Liver (tissue), 3 donors: ENCODE measurements around the gene SETX.

Experiments used
- EGR1 ChIP-seq, 2 donors: IDR thresholded peaks; 2 replicates each; pipeline ENCODE4 v1.6.1; 2016 to 2018; ENCODE audit warnings: antibody characterized with exemption in 2 of 2, low read depth in 2 of 2
- GABPA ChIP-seq, 2 donors: IDR thresholded peaks in 1 of 2; conservative IDR thresholded peaks in 1 of 2; 2 replicates each; pipeline ENCODE4 v1.6.1; 2016; ENCODE audit warnings: antibody characterized with exemption in 2 of 2, mild to moderate bottlenecking in 1 of 2, moderate library complexity in 1 of 2
- HNF4G ChIP-seq: IDR thresholded peaks from 2 replicates; pipeline ENCODE4 v1.6.1; 2016; ENCODE audit warnings: antibody characterized with exemption
- NR2F2 ChIP-seq: IDR thresholded peaks from 2 replicates; pipeline ENCODE4 v1.6.1; 2016; ENCODE audit warnings: antibody characterized with exemption
- RAD21 ChIP-seq, 2 donors: IDR thresholded peaks; 2 replicates each; pipeline ENCODE4 v1.6.1; 2016; ENCODE audit warnings: antibody characterized with exemption in 2 of 2, mild to moderate bottlenecking in 2 of 2
- RXRA ChIP-seq, 2 donors: IDR thresholded peaks; 2 replicates each; pipeline ENCODE4 v1.6.1; 2017 to 2018; ENCODE audit warnings: antibody characterized with exemption in 2 of 2, mild to moderate bottlenecking in 1 of 2
- SP1 ChIP-seq: IDR thresholded peaks from 2 replicates; pipeline ENCODE4 v1.6.1; 2018; ENCODE audit warnings: antibody characterized with exemption, mild to moderate bottlenecking
- TAF1 ChIP-seq: conservative IDR thresholded peaks from 2 replicates; pipeline ENCODE4 v1.6.1; 2016; ENCODE audit warnings: antibody characterized with exemption, mild to moderate bottlenecking
- YY1 ChIP-seq: IDR thresholded peaks from 2 replicates; pipeline ENCODE4 v1.6.1; 2016; ENCODE audit warnings: antibody characterized with exemption, mild to moderate bottlenecking
- TF ChIP-seq, protein P1 (sequence below): fragments of 150-350 bp; IDR thresholded peaks from 2 replicates; pipeline ENCODE4 v1.5.1; 2017; ENCODE audit warnings: improper control_type of control experiment, low read depth, low read length; ENCODE audit not compliant: missing input control
- TF ChIP-seq, protein P2 (sequence below): IDR thresholded peaks from 2 replicates; pipeline ENCODE4 v1.6.1; 2016; ENCODE audit warnings: antibody characterized with exemption, mild to moderate bottlenecking
- TF ChIP-seq, protein P3 (sequence below): IDR thresholded peaks from 2 replicates; pipeline ENCODE4 v1.6.1; 2016; ENCODE audit warnings: antibody characterized with exemption
- TF ChIP-seq, protein P4 (sequence below): IDR thresholded peaks from 2 replicates; pipeline ENCODE4 v1.6.1; 2016; ENCODE audit warnings: antibody characterized with exemption
- donor health status: healthy.
- donor health status: healthy.

DNA sequence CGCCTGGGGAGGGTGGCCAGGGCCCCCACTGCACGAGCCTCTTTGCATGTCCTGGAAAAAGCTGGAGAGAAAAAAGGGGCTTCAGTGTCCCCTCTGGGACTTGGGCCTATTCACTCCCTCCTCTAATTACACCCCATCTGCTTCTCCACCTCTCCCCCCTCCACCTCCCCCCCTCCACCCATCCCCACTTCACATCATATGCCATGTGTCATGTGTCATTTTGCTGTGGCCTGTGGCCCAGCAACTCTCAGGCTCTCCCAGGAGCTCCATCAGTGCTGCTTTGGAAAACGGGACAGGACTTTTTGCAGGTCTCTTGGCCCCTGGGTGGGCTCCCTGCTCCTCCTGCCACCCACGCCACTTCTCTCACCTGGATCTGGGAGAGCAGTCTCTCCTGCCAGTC lies 124.2 kb downstream of the SETX start:
- TF ChIP-seq, protein P1, sequence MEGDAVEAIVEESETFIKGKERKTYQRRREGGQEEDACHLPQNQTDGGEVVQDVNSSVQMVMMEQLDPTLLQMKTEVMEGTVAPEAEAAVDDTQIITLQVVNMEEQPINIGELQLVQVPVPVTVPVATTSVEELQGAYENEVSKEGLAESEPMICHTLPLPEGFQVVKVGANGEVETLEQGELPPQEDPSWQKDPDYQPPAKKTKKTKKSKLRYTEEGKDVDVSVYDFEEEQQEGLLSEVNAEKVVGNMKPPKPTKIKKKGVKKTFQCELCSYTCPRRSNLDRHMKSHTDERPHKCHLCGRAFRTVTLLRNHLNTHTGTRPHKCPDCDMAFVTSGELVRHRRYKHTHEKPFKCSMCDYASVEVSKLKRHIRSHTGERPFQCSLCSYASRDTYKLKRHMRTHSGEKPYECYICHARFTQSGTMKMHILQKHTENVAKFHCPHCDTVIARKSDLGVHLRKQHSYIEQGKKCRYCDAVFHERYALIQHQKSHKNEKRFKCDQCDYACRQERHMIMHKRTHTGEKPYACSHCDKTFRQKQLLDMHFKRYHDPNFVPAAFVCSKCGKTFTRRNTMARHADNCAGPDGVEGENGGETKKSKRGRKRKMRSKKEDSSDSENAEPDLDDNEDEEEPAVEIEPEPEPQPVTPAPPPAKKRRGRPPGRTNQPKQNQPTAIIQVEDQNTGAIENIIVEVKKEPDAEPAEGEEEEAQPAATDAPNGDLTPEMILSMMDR: no peak
- TF ChIP-seq GABPA (IDR thresholded peaks at IDR 0.05 in 1 of 2, conservative IDR thresholded peaks at IDR 0.05 in 1 of 2): no peak
- TF ChIP-seq, protein P2, sequence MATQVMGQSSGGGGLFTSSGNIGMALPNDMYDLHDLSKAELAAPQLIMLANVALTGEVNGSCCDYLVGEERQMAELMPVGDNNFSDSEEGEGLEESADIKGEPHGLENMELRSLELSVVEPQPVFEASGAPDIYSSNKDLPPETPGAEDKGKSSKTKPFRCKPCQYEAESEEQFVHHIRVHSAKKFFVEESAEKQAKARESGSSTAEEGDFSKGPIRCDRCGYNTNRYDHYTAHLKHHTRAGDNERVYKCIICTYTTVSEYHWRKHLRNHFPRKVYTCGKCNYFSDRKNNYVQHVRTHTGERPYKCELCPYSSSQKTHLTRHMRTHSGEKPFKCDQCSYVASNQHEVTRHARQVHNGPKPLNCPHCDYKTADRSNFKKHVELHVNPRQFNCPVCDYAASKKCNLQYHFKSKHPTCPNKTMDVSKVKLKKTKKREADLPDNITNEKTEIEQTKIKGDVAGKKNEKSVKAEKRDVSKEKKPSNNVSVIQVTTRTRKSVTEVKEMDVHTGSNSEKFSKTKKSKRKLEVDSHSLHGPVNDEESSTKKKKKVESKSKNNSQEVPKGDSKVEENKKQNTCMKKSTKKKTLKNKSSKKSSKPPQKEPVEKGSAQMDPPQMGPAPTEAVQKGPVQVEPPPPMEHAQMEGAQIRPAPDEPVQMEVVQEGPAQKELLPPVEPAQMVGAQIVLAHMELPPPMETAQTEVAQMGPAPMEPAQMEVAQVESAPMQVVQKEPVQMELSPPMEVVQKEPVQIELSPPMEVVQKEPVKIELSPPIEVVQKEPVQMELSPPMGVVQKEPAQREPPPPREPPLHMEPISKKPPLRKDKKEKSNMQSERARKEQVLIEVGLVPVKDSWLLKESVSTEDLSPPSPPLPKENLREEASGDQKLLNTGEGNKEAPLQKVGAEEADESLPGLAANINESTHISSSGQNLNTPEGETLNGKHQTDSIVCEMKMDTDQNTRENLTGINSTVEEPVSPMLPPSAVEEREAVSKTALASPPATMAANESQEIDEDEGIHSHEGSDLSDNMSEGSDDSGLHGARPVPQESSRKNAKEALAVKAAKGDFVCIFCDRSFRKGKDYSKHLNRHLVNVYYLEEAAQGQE: no peak
- TF ChIP-seq RXRA (IDR thresholded peaks at IDR 0.05): no peak
- TF ChIP-seq, protein P3, sequence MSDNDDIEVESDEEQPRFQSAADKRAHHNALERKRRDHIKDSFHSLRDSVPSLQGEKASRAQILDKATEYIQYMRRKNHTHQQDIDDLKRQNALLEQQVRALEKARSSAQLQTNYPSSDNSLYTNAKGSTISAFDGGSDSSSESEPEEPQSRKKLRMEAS: no peak
- no peak for TF ChIP-seq SP1
- TF ChIP-seq, protein P4, sequence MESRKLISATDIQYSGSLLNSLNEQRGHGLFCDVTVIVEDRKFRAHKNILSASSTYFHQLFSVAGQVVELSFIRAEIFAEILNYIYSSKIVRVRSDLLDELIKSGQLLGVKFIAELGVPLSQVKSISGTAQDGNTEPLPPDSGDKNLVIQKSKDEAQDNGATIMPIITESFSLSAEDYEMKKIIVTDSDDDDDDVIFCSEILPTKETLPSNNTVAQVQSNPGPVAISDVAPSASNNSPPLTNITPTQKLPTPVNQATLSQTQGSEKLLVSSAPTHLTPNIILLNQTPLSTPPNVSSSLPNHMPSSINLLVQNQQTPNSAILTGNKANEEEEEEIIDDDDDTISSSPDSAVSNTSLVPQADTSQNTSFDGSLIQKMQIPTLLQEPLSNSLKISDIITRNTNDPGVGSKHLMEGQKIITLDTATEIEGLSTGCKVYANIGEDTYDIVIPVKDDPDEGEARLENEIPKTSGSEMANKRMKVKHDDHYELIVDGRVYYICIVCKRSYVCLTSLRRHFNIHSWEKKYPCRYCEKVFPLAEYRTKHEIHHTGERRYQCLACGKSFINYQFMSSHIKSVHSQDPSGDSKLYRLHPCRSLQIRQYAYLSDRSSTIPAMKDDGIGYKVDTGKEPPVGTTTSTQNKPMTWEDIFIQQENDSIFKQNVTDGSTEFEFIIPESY: no peak
- no peak for TF ChIP-seq YY1
- no peak for TF ChIP-seq TAF1
- TF ChIP-seq NR2F2: no peak
- TF ChIP-seq RAD21 (IDR thresholded peaks at IDR 0.05): no peak
- TF ChIP-seq EGR1 (IDR thresholded peaks at IDR 0.05; ENCODE audit: low read depth in 2 of 2): no peak
- TF ChIP-seq HNF4G: no peak
